GM19328 (cell line): Measurements from ENCODE around the gene CENPU.
"Not testable (repeated sequence)": the region's sequence is repeated elsewhere in the genome, so short reads cannot be mapped to it uniquely, and the experiment has no call there.

Experiments
- ATAC-seq: cut with Tn5 transposase; IDR thresholded peaks from one replicate; pipeline ENCODE4 v1.9.1; 2021; ENCODE audit warnings: mild to moderate bottlenecking, moderate library complexity; ENCODE audit not compliant: unreplicated experiment

Gene CENPU

GRCh38 chr4:184733654-184734524 lies at the start of gene CENPU:
CENPU (minus strand) TSS chr4:184734096; CDS start chr4:184734062, 34 bp downstream.
- ATAC-seq, result peak; percentile 94

GRCh38 chr4:184782731-184783373 lies 49.0 kb upstream of the CENPU start:
- ATAC-seq, result no peak

GRCh38 chr4:184779160-184779559 lies 45.3 kb upstream of the CENPU start:
- not testable (repeated sequence) for ATAC-seq

- ATAC-seq, result no peak
Measured at GRCh38 chr4:184778325-184778724, 44.4 kb upstream of the CENPU start.

GRCh38 chr4:184776821-184777220 lies 42.9 kb upstream of the CENPU start:
- ATAC-seq, result no peak

GRCh38 chr4:184775854-184776555 lies 42.1 kb upstream of the CENPU start:
- no peak for ATAC-seq

GRCh38 chr4:184774152-184774551 lies 40.3 kb upstream of the CENPU start:
- ATAC-seq, result no peak

GRCh38 chr4:184771416-184771815 lies 37.5 kb upstream of the CENPU start:
- no peak for ATAC-seq

GRCh38 chr4:184769141-184769765 lies 35.4 kb upstream of the CENPU start:
- ATAC-seq, result no peak

GRCh38 chr4:184768296-184768695 lies 34.4 kb upstream of the CENPU start:
- no peak for ATAC-seq

GRCh38 chr4:184766446-184766845 lies 32.5 kb upstream of the CENPU start:
- ATAC-seq, result no peak

GRCh38 chr4:184765473-184766340 lies 31.8 kb upstream of the CENPU start:
- ATAC-seq, result no peak

GRCh38 chr4:184764601-184765000 lies 30.7 kb upstream of the CENPU start:
- no peak for ATAC-seq

GRCh38 chr4:184763150-184763780 lies 29.4 kb upstream of the CENPU start:
- no peak for ATAC-seq

GRCh38 chr4:184762100-184762499 lies 28.2 kb upstream of the CENPU start:
- no peak for ATAC-seq

GRCh38 chr4:184760681-184761080 lies 26.8 kb upstream of the CENPU start:
- no peak for ATAC-seq

- ATAC-seq, result no peak
Measured at GRCh38 chr4:184757810-184758209, 23.9 kb upstream of the CENPU start.

- no peak for ATAC-seq
Measured at GRCh38 chr4:184756399-184756798, 22.5 kb upstream of the CENPU start.

- ATAC-seq, result no peak
Measured at GRCh38 chr4:184755278-184755677, 21.4 kb upstream of the CENPU start.
